ENCODE measurements around the gene MUC20.
"Not testable (repeated sequence)": the region's sequence is repeated elsewhere in the genome, so short reads cannot be mapped to it uniquely, and the experiment has no call there.

MUC20 gene, protein sequence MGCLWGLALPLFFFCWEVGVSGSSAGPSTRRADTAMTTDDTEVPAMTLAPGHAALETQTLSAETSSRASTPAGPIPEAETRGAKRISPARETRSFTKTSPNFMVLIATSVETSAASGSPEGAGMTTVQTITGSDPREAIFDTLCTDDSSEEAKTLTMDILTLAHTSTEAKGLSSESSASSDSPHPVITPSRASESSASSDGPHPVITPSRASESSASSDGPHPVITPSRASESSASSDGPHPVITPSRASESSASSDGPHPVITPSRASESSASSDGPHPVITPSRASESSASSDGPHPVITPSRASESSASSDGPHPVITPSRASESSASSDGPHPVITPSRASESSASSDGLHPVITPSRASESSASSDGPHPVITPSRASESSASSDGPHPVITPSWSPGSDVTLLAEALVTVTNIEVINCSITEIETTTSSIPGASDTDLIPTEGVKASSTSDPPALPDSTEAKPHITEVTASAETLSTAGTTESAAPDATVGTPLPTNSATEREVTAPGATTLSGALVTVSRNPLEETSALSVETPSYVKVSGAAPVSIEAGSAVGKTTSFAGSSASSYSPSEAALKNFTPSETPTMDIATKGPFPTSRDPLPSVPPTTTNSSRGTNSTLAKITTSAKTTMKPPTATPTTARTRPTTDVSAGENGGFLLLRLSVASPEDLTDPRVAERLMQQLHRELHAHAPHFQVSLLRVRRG

GRCh38 chr3:195720831-195721506 is at the start of gene MUC20:
Gene MUC20, plus strand, starts transcription at chr3:195720978. Its CDS starts 30 bp downstream, at chr3:195721008.
- DNase-seq (ENCODE audit: low read depth): not testable (repeated sequence)

DNA sequence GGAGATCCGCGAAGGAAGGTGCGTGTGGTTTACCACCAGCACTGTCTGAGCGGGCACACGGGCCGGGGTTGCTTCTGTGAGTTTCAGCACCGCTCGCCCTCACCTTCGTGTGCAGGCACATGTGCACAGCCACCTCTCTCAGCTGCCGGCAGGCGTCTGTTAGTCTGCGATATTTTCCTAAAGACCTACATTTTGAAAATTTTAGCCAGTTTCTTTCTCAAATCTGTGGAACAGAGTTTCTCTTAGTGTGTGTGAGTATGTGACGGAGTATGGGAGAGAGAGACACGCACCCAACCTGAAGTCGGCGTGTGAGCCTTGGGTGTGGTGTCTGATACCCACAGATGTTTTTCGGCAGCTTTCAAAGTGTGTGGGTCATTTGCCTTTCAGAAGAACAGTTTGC is 49.5 kb upstream of the MUC20 start:
- DNase-seq (ENCODE audit: low read depth): not testable (repeated sequence)

DNA sequence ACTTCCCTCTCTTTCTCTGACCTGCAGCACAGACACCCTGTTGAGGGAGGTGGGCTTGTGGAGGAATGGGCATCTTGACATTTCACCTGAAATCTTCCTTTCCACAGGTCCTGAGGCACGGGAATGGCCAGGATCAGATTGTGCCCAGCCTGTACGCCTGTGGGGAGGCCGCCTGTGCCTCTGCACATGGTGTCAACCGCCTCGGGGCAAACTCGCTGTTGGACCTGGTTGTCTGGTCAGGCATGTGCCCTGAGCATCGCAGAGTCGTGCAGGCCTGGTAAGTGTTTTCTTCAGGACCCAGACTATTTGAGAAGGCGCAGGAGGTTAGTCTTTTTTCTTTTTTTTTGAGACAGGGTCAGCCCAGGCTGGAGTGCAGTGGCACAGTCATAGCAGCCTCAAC is 47.1 kb upstream of the MUC20 start:
- not testable (repeated sequence) for DNase-seq (ENCODE audit: low read depth)

- DNase-seq (ENCODE audit: low read depth): not testable (repeated sequence)
These were observed 42.3 kb upstream of the MUC20 start for GRCh38 chr3:195678391-195679015.

DNA sequence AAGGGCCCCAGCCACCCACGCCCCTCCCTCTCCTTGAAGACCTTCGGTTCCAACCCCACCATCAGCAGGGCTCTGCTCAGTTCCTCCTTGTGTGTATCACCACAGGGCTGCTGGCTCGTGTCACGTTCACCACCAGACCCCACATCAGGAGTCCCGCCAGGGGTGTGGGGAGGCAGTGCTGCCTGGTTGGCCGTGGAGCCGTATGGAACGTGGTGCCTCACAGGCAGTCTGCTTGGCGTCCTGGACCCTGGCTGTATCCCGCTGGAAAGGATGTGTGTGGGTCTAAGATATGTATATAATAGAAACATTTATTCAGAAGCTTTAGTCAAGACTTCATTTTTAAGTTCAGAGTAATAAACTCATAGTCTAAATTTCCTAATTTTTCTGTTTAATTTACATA is 40.1 kb upstream of the MUC20 start:
- not testable (repeated sequence) for DNase-seq (ENCODE audit: low read depth)

DNA sequence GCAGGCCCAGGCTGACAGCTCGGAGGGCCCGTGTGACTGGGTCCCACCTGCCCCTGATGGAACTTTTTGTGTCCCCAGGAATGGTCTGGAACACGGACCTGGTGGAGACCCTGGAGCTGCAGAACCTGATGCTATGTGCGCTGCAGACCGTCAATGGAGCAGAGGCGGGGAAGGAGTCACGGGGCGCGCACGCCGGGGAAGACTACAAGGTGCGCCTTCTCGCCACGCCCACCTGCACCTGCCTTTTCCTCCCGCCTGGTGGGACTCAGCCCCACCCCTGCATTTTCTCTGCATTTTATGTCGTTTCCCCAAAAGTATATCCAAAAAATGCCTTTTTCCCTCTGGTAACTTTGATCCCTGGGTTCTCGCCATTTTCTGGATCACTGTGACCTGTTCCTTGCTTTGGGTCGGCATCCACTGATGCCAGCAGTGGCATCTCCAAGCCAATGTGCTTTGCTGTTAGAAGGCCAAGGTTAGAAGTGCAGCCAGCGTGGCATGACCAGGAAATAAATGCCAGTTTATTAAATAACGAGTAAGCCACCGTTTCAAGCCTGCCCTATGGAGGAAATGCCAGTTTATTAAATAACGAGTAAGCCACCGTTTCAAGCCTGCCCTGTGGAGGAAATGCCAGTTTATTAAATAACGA is 39.2 kb upstream of the MUC20 start:
- not testable (repeated sequence) for DNase-seq (ENCODE audit: low read depth)

GRCh38 chr3:195682104-195682742 is 38.6 kb upstream of the MUC20 start:
- not testable (repeated sequence) for DNase-seq (ENCODE audit: low read depth)

DNA sequence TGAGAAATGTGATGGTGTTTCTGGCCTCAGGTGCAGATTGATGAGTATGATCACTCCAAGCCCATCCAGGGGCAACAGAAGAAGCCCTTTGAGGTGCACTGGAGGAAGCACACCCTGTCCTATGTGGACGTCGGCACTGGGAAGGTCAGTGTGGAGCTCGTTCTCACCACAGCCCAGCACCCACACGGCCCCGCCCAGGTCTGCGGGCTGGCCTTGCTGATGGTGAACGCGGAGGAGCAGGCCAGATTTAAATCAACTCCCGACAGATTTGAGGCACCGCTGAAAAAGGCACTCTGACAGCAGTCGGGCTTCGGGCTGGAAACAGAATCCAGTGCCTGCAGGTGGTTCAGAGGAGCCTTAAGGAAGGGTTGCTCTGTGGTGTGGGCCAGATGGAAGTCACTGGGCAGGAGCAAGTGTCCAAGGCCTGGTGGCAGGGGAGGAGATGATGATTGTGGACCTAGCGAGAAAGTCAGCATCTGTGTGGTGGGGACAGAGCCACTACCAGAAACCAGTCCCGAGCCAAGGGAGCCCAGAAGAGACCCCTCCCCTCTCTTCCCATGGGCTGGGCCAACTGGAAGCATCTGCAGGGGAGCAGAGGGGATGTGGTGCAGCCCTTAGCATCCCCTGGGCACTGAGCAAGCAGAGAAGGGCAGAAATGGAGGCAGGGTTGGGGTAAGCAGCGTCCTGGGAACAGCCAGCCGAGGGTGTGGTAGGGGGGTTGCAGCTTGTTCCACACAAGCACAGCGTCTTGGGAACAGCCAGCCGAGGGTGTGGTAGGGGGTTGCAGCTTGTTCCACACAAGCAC is 36.9 kb upstream of the MUC20 start:
- not testable (repeated sequence) for DNase-seq (ENCODE audit: low read depth)

DNA sequence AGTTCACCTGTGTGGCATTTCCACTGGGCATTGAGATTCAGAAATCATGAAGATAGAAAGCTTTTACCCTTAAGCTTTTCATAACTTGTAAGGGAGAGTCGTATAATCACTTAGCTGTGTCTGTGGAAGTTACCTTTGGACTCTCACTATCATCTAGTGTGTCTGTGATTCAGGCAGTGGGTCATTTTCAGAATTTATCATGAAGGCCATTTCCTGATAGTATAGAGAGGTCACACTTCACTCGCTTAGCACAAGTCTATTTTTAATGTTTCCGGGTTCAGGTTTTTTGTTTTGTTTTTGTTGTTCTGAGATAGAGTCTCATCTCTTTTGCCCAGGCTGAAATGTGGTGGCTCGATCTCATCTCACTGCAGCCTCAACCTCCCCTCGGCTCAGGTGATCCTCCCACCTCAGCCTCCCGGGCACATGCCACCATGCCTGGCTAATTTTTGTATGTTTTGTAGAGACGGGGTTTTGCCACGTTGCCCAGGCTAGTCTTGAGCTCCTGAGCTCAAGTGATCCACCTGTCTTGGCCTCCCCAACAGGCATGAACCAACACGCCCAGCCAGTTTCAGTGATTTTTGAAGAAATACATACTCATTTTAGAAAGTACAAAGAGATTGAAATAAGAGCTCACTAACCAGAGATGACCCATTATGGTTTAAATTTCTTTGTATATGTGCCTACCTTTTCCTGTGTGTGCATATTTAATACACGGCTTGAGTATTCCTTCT is 36.1 kb upstream of the MUC20 start:
- not testable (repeated sequence) for DNase-seq (ENCODE audit: low read depth)

GRCh38 chr3:195686537-195687208 is 34.1 kb upstream of the MUC20 start:
- not testable (repeated sequence) for DNase-seq (ENCODE audit: low read depth)

DNA sequence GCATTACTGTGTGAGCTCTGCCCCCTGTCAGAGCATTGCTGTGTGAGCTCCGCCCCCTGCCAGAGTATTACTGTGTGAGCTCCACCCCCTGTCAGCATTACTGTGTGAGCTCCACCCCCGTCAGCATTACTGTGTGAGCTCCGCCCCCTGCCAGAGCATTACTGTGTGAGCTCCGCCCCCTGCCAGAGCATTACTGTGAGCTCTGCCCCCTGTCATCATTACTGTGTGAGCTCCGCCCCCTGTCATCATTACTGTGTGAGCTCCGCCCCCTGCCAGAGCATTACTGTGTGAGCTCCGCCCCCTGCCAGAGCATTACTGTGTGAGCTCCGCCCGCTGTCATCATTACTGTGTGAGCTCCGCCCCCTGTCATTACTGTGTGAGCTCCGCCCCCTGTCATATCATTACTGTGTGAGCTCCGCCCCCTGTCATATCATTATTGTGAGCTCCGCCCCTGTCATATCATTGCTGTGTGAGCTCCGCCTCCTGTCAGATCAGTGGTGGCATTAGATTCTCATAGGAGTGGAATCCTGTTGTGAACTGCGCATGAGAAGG is 33.5 kb upstream of the MUC20 start:
- DNase-seq (ENCODE audit: low read depth): not testable (repeated sequence)

GRCh38 chr3:195688471-195689183 is 32.2 kb upstream of the MUC20 start:
- DNase-seq (ENCODE audit: low read depth): not testable (repeated sequence)

- DNase-seq (ENCODE audit: low read depth): not testable (repeated sequence)
These were observed 31.4 kb upstream of the MUC20 start for GRCh38 chr3:195689184-195690070.

DNA sequence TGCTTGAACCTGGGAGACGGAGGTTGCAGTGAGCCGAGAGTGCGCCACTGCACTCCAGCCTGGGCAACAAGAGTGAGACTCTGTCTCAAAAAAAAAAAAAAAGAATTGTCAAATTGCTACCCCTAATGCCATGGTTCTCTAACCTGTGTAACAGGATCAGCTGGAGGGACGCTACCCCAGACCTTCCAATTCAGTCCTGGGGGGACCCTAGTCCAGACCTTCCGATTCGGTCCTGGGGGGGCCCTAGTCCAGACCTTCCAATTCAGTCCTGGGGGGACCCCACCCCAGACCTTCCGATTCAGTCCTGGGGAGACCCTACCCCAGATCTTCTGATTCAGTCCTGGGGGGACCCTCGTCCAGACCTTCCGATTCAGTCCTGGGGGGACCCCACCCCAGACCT is 29.8 kb upstream of the MUC20 start:
- DNase-seq (ENCODE audit: low read depth): no peak

DNA sequence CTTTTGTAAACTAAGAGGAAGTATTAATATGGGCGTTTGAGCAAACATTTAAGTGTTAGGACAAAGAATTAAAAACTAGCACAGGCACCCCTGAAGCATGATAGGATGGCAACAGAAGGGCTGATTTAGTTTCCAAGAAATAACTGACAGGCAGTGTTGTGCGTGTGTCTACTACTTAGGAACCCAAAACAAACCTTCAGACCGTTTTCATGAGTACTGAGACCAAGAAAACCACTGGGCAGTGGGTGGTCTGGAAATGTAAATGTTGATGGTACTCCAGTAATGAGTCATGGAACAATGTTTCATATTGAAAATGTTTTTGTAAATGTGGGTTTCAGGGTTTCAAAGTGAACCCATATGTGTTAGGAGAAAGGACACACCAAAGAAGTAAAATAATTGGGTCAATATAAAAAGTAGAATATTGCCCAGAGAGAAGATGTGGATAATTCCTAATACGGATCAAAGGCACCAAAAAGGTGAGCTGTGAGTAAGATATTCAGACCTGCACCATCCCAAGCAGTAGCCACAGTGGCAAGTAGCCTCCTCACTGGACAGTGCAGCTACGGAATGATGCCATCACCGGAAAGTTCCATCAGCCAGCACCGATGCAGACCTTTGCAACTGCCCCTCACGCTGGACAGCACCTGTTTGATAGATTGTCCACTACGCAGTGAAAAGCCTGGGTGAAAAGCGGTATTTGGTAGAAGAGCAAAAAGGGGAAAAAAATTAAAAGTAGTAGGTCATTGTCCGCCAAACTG is 29.0 kb upstream of the MUC20 start:
- not testable (repeated sequence) for DNase-seq (ENCODE audit: low read depth)

DNA sequence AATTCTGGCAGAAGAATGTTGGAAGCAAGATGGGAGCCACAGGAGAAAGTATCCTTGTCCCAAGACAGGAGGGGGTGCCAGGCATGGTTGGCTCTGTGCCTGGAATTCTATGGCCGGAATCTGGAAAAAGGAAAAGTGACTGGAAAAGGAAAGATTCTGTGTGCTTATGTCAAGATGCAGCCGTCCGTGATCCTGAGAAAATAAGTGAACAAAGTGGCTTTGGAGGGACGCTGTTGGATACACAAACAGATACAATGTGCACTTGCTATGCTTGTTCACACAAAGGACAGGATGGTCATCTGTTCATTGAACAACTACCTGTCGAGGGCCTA is 28.5 kb upstream of the MUC20 start:
- DNase-seq (ENCODE audit: low read depth): no peak
